C4-2B (cell line): ENCODE data around the gene DERA.
"Not testable (repeated sequence)": the region's sequence is repeated elsewhere in the genome, so short reads cannot be mapped to it uniquely, and the experiment has no call there.

Experiments
- H3K27ac ChIP-seq: fragments of 450-650 bp; 2 replicates; pipeline ENCODE4 v1.5.1; 2017
- CTCF ChIP-seq: fragments of 450-650 bp; conservative IDR thresholded peaks from 2 replicates; pipeline ENCODE4 v1.5.1; 2017; ENCODE audit warnings: mild to moderate bottlenecking
- ZFX ChIP-seq: fragments of 450-650 bp; IDR thresholded peaks from 2 replicates; pipeline ENCODE4 v1.6.1; 2017

The DERA gene

GRCh38 chr12:15942475-15942874 is 31.3 kb downstream of the DERA start:
- TF ChIP-seq ZFX (no peak), CTCF (no peak)
- H3K27ac ChIP-seq, result no peak overlapping the region

- H3K27ac ChIP-seq, result not testable (repeated sequence)
These were observed 32.4 kb downstream of the DERA start for GRCh38 chr12:15943519-15943918.

GRCh38 chr12:15948461-15948860 is 37.3 kb downstream of the DERA start:
- H3K27ac ChIP-seq, result not testable (repeated sequence)

GRCh38 chr12:15955281-15955680 is 44.1 kb downstream of the DERA start:
- H3K27ac ChIP-seq, result no peak overlapping the region
- no peak for TF ChIP-seq ZFX
- TF ChIP-seq CTCF, result no peak

GRCh38 chr12:15956010-15956409 is 44.9 kb downstream of the DERA start:
- H3K27ac ChIP-seq, result no peak overlapping the region
- TF ChIP-seq ZFX (no peak), CTCF (no peak)

GRCh38 chr12:15956413-15957185 is 45.5 kb downstream of the DERA start:
- no peak overlapping the region for H3K27ac ChIP-seq
- TF ChIP-seq ZFX (no peak), CTCF (no peak)

- no peak overlapping the region for H3K27ac ChIP-seq
- no peak for TF ChIP-seq CTCF
- no peak for TF ChIP-seq ZFX
These were observed 51.6 kb downstream of the DERA start for GRCh38 chr12:15962760-15963159.

- TF ChIP-seq ZFX (no peak), CTCF (no peak)
- no peak overlapping the region for H3K27ac ChIP-seq
These were observed 52.1 kb downstream of the DERA start for GRCh38 chr12:15963271-15963670.
